ENCODE measurements around the gene MTA3. TPM values are rescaled to one million over a fixed set of nuclear protein-coding genes. Genes with fewer than 3 reads are reported as not detected.
A peak's percentile ranks its signal among the peaks of the same experiment; 100 is the strongest.

The MTA3 gene
- total and polyA plus RNA-seq, 7 experiments from 2014 or later = 23.9 to 49.1 (median 30.5) TPM

DNA sequence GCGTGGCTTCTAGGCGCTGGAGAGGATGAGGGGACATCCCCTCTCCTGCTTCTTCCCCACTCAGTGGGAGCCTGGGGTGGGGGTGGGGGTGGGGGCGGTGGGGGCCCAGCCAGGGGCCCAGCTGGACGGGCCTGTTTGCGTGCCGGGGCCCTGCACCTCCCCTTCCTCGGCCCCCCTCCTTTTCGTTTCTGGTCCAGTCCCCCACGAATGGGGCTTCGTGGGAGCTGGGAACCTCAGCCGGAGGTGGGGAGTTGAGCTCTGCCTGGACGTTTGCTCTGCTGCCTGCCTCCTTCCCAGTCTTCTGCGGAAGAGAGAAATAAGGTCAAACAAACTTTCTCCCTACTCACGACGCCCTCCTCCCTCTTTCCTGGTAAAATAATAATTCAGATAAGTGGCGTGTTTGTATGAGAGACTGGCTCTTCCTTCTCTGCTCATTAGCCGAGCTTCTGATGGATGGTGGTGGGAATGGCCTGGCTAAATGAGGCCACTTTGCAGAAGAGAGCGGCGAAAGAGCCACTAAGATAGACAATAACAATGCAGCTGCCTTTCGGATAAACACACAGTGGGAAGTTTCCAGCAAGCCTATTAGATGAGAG, 782 bp downstream of the MTA3 start:
- intact Hi-C loops (cut with micrococcal nuclease) = loop anchor here (1.0 to 5.0 kb wide), 6 partner anchors 46 to 728 kb away; partner anchors contain the start of gene COX7A2L (in 1 of the 2)
- no peaks in the 10 kb centered on the region for H3K9me3 ChIP-seq (ENCODE audit: control insufficient read depth in 2 of 3, low read length in 3 of 3)
- peaks cover 0 to 8% (median 0%) of the 10 kb centered on the region in 3 experiments for H3K36me3 ChIP-seq (ENCODE audit: control insufficient read depth in 2 of 3, insufficient read depth in 3 of 3, low read length in 3 of 3)
- peaks cover 0 to 1% (median 0%) of the 10 kb centered on the region in 11 donors for H3K9me3 Mint-ChIP-seq
- no peaks in the 10 kb centered on the region for H3K27me3 Mint-ChIP-seq
- CTCF ChIA-PET = interaction anchor here (0.7 kb wide), 1 partner anchor 55 kb away, joined by 3 read pairs; no protein-coding TSS in a partner anchor
- H3K4me3 Mint-ChIP-seq = peak overlapping the region; percentile 89 to 99 (median 94)
- peaks cover 8 to 19% of the 10 kb centered on the region in 2 donors for H3K4me1 ChIP-seq (ENCODE audit: control insufficient read depth in 2 of 2, insufficient read depth in 2 of 2, low read length in 2 of 2)
- peak in 2 of 9 donors; percentile 6 to 30 for DNase-seq
- H3K4me3 ChIP-seq (ENCODE audit: low read length) = peak overlapping the region; percentile 52
- ATAC-seq = peak; percentile 2
- H3K36me3 Mint-ChIP-seq = peaks cover 4 to 10% (median 8%) of the 10 kb centered on the region in 5 donors
- H3K27ac Mint-ChIP-seq = peak overlapping the region; percentile 85 to 97 (median 94)
- POLR2A ChIA-PET = interaction anchor here (1.7 to 1.9 kb wide), 2 partner anchors 19 to 241 kb away, joined by 4 to 5 read pairs; no protein-coding TSS in a partner anchor
- H3K4me1 Mint-ChIP-seq = peaks cover 13 to 50% (median 41%) of the 10 kb centered on the region in 7 donors
- H3K27me3 ChIP-seq (ENCODE audit: control insufficient read depth in 2 of 2, insufficient read depth in 2 of 2, low read length in 2 of 2) = no peaks in the 10 kb centered on the region
- peak overlapping the region; percentile 74 for H3K27ac ChIP-seq (ENCODE audit: low read depth, low read length)

DNA sequence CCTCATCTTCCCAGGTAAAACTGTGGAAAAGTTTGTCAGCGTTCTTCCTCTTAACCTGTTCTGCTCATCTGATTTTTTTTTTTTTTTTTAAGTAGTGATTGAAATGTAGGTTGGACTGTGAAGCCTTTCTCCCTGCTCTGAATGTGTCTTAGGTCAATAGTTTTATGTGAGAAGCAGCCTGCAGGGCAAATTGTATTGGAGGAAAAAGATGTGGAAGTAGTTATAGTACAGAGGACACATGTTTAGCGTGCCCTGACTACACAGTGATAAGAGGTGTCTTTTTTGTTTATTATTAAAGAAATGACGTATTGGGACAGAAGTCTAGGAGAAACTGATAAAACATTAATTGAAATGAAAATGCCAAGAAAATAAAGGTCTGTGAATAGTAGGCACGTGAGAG, 1.5 kb downstream of the MTA3 start:
- Mint-ChIP-seq H3K9me3 (peaks cover 0 to 1% (median 0%) of the 10 kb centered on the region in 11 donors), H3K4me1 (peaks cover 13 to 54% (median 46%) of the 10 kb centered on the region in 7 donors), H3K4me3 (peak overlapping the region; percentile 89 to 99 (median 94)), H3K27ac (peak overlapping the region; percentile 59 to 97 (median 94)), H3K36me3 (peaks cover 4 to 10% (median 8%) of the 10 kb centered on the region in 5 donors), H3K27me3 (no peaks in the 10 kb centered on the region)
- peak overlapping the region; percentile 43 for H3K4me3 ChIP-seq (ENCODE audit: low read length)
- peaks cover 8 to 19% of the 10 kb centered on the region in 2 donors for H3K4me1 ChIP-seq (ENCODE audit: control insufficient read depth in 2 of 2, insufficient read depth in 2 of 2, low read length in 2 of 2)
- POLR2A ChIA-PET = interaction anchor here (1.7 to 1.9 kb wide), 2 partner anchors 18 to 240 kb away, joined by 4 to 5 read pairs; no protein-coding TSS in a partner anchor
- H3K27me3 ChIP-seq (ENCODE audit: control insufficient read depth in 2 of 2, insufficient read depth in 2 of 2, low read length in 2 of 2) = no peaks in the 10 kb centered on the region
- CTCF ChIA-PET = interaction anchor here (0.7 kb wide), 1 partner anchor 56 kb away, joined by 3 read pairs; no protein-coding TSS in a partner anchor
- H3K27ac ChIP-seq (ENCODE audit: low read depth, low read length) = peak overlapping the region; percentile 74
- no peak for DNase-seq
- intact Hi-C loops (cut with micrococcal nuclease) = loop anchor here (1.0 to 5.0 kb wide), 7 partner anchors 47 to 729 kb away; partner anchors contain the start of gene COX7A2L (in 2 of the 2)
- peaks cover 0 to 8% (median 0%) of the 10 kb centered on the region in 3 experiments for H3K36me3 ChIP-seq (ENCODE audit: control insufficient read depth in 2 of 3, insufficient read depth in 3 of 3, low read length in 3 of 3)
- H3K9me3 ChIP-seq (ENCODE audit: control insufficient read depth in 2 of 3, low read length in 3 of 3) = no peaks in the 10 kb centered on the region
- ATAC-seq = no peak

DNA sequence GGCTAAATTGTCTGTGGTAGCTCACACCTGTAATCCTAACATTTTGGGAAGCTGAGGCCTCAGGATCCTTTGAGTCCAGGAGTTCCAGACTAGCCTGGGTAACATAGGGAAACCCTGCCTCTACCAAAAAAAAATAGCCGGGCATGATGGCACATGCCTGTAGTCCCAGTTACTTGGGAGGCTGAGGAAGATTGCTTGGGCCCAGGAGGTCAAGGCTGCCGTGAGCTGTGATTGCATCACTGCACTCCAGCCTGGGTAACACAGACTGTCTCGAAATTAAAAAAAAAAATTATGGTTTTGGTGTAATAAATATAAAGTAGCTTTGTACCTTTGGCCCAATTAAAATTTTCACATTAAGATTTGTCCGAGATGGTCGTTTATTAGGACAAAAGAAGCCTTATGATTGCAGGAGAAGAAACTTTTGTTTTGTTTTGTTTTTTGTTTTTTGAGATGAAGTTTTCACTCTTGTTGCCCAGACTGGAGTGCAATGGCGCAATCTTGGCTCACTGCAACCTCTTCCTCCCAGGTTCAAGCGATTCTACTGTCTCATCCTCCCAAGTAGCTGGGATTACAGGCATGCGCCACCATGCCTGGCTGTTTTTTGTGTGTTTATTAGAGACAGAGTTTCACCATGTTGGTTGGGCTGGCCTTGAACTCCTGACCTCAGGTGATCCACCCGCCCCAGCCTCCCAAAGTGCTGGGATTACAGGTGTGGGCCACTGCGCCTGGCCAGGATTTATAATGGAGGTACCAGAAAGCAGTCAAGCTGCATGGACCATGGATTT, 4.1 kb downstream of the MTA3 start:
- no peaks in the 10 kb centered on the region for H3K9me3 Mint-ChIP-seq
- ChIA-PET POLR2A (interaction anchor here (0.6 to 0.7 kb wide), 2 partner anchors 10 to 15 kb away, joined by 3 read pairs; no protein-coding TSS in a partner anchor), CTCF (no interaction called here)
- intact Hi-C loops (cut with micrococcal nuclease) = loop anchor here in 1 of 2 donors (5.0 kb wide), 1 partner anchor 210 kb away; the partner anchor contains the start of gene COX7A2L
- Histone ChIP-seq H3K27ac (ENCODE audit: low read depth, low read length) (no peak overlapping the region), H3K36me3 (ENCODE audit: control insufficient read depth in 2 of 3, insufficient read depth in 3 of 3, low read length in 3 of 3) (peaks cover 0 to 8% (median 0%) of the 10 kb centered on the region in 3 experiments), H3K9me3 (ENCODE audit: control insufficient read depth in 2 of 3, low read length in 3 of 3) (no peaks in the 10 kb centered on the region), H3K4me1 (ENCODE audit: control insufficient read depth in 2 of 2, insufficient read depth in 2 of 2, low read length in 2 of 2) (peaks cover 14 to 20% of the 10 kb centered on the region in 2 donors), H3K4me3 (ENCODE audit: low read length) (no peak overlapping the region), H3K27me3 (ENCODE audit: control insufficient read depth in 2 of 2, insufficient read depth in 2 of 2, low read length in 2 of 2) (no peaks in the 10 kb centered on the region)
- H3K4me3 Mint-ChIP-seq = peak overlapping the region in 1 of 10 donors; percentile 76
- peaks cover 21 to 61% (median 51%) of the 10 kb centered on the region in 7 donors for H3K4me1 Mint-ChIP-seq
- H3K27me3 Mint-ChIP-seq = no peaks in the 10 kb centered on the region
- peaks cover 9 to 26% (median 17%) of the 10 kb centered on the region in 5 donors for H3K36me3 Mint-ChIP-seq
- peak overlapping the region in 3 of 9 donors; percentile 39 to 59 (median 46) for H3K27ac Mint-ChIP-seq
- ATAC-seq (no peak), DNase-seq (no peak)

DNA sequence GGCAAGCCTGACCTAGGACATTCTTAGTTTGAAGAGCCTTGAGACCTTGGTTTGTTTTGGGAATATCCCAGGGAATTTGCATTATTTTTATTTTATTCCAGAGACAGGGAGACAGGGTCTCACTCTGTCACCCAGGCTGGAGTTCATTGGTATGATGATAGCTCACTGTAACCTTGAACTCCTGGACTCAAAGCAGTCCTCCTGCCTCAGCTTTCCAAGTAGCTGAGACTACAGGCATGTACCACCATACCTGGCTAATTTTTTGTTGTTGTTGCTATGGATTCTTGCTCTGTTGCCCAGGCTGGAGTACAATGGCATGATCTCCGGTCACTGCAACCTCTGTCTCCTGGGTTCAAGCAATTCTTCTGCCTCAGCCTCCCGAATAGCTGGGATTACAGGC, 4.8 kb downstream of the MTA3 start:
- H3K9me3 Mint-ChIP-seq = no peaks in the 10 kb centered on the region
- CTCF ChIA-PET = no interaction called here
- peaks cover 21 to 62% (median 47%) of the 10 kb centered on the region in 7 donors for H3K4me1 Mint-ChIP-seq

DNA sequence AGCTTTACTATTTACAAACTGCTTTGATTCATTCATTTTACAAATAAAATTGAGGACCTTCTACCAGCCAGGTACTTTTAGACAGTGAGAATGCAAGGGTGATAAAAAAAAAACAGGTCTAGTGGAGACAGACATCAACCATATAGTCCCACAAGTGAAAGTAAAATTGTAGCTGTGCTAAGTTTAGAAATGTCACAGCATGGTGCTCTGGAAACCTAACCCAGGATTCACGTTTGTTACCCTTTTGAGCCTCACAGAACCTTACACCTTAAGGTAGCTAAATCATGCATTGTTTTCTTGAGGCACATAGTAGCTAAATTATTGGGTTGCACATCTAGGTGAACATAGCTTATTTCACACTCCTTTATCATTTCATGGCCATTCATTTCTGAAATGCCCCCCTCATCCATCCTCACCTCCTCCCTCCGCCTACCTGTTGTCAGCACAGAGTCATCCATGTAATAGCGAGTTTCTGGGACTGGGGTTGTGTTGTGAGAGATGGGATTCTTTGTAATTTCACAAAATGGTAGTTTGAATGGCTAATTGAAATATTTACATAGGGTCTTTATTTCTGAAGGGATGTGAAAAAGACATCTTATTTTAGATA, 7.1 kb downstream of the MTA3 start:
- peaks cover 7 to 48% (median 25%) of the 10 kb centered on the region in 5 donors for H3K36me3 Mint-ChIP-seq
- DNase-seq (peak in 4 of 9 donors; percentile 5 to 33 (median 8)), ATAC-seq (peak; percentile 51)
- H3K9me3 ChIP-seq (ENCODE audit: control insufficient read depth in 2 of 3, low read length in 3 of 3) = no peaks in the 10 kb centered on the region
- ChIA-PET POLR2A (interaction anchor here (1.0 kb wide), 1 partner anchor 10 kb away, joined by 4 read pairs; no protein-coding TSS in a partner anchor), CTCF (interaction anchor here (0.6 to 1.2 kb wide), 3 partner anchors 14 to 88 kb away, joined by 3 to 4 read pairs (median 3); no protein-coding TSS in a partner anchor)
- no peaks in the 10 kb centered on the region for H3K27me3 ChIP-seq (ENCODE audit: control insufficient read depth in 2 of 2, insufficient read depth in 2 of 2, low read length in 2 of 2)
- H3K27me3 Mint-ChIP-seq = no peaks in the 10 kb centered on the region
- peaks cover 0 to 14% (median 0%) of the 10 kb centered on the region in 3 experiments for H3K36me3 ChIP-seq (ENCODE audit: control insufficient read depth in 2 of 3, insufficient read depth in 3 of 3, low read length in 3 of 3)
- peaks cover 6 to 14% of the 10 kb centered on the region in 2 donors for H3K4me1 ChIP-seq (ENCODE audit: control insufficient read depth in 2 of 2, insufficient read depth in 2 of 2, low read length in 2 of 2)
- H3K9me3 Mint-ChIP-seq = no peaks in the 10 kb centered on the region
- H3K27ac ChIP-seq (ENCODE audit: low read depth, low read length) = peak overlapping the region; percentile 1
- H3K4me3 ChIP-seq (ENCODE audit: low read length) = no peak overlapping the region
- intact Hi-C loops (cut with micrococcal nuclease) = loop anchor here in 1 of 2 donors (1.0 kb wide), 1 partner anchor 9 kb away; no protein-coding TSS in a partner anchor
- H3K4me1 Mint-ChIP-seq = peaks cover 18 to 66% (median 46%) of the 10 kb centered on the region in 7 donors
- H3K27ac Mint-ChIP-seq = peak overlapping the region; percentile 17 to 79 (median 56)
- H3K4me3 Mint-ChIP-seq = peak overlapping the region in 9 of 10 donors; percentile 2 to 67 (median 39)

More for the DNA sequence above, 4.8 kb downstream of the MTA3 start:
- Mint-ChIP-seq H3K27ac (peak overlapping the region in 3 of 9 donors; percentile 5 to 59 (median 46)), H3K4me3 (peak overlapping the region in 1 of 10 donors; percentile 2), H3K27me3 (no peaks in the 10 kb centered on the region), H3K36me3 (peaks cover 9 to 30% (median 17%) of the 10 kb centered on the region in 5 donors)
- intact Hi-C loops (cut with micrococcal nuclease) = loop anchor here in 1 of 2 donors (5.0 kb wide), 1 partner anchor 211 kb away; the partner anchor contains the start of gene COX7A2L
- no peak overlapping the region for H3K4me3 ChIP-seq (ENCODE audit: low read length)
- H3K4me1 ChIP-seq (ENCODE audit: control insufficient read depth in 2 of 2, insufficient read depth in 2 of 2, low read length in 2 of 2) = peaks cover 14% of the 10 kb centered on the region in 2 donors
- ATAC-seq (no peak), DNase-seq (no peak)
- no peaks in the 10 kb centered on the region for H3K9me3 ChIP-seq (ENCODE audit: control insufficient read depth in 2 of 3, low read length in 3 of 3)
- no peak overlapping the region for H3K27ac ChIP-seq (ENCODE audit: low read depth, low read length)
- peaks cover 0 to 8% (median 0%) of the 10 kb centered on the region in 3 experiments for H3K36me3 ChIP-seq (ENCODE audit: control insufficient read depth in 2 of 3, insufficient read depth in 3 of 3, low read length in 3 of 3)
- H3K27me3 ChIP-seq (ENCODE audit: control insufficient read depth in 2 of 2, insufficient read depth in 2 of 2, low read length in 2 of 2) = no peaks in the 10 kb centered on the region
- POLR2A ChIA-PET = no interaction called here
